GM10847 (cell line): ENCODE results near the gene RGS19.

ENCODE experiments used
- POLR2A ChIP-seq: IDR thresholded peaks from 2 replicates; pipeline ENCODE4 v1.6.1; 2011; ENCODE audit not compliant: insufficient read length; ENCODE audit errors: extremely low read depth

RGS19 gene

GRCh38 chr20:64100946-64101688 lies 21.8 kb upstream of the RGS19 start:
- no peak for TF ChIP-seq POLR2A

GRCh38 chr20:64100566-64100888 lies 21.2 kb upstream of the RGS19 start:
- TF ChIP-seq POLR2A, result no peak

GRCh38 chr20:64099880-64100565 lies 20.7 kb upstream of the RGS19 start:
- no peak for TF ChIP-seq POLR2A

- no peak for TF ChIP-seq POLR2A
Observed at GRCh38 chr20:64099086-64099786, 19.9 kb upstream of the RGS19 start.

GRCh38 chr20:64098471-64099013 lies 19.2 kb upstream of the RGS19 start:
- no peak for TF ChIP-seq POLR2A

GRCh38 chr20:64096535-64096934 lies 17.2 kb upstream of the RGS19 start:
- no peak for TF ChIP-seq POLR2A

GRCh38 chr20:64095927-64096326 lies 16.6 kb upstream of the RGS19 start:
- TF ChIP-seq POLR2A, result no peak

GRCh38 chr20:64095455-64095854 lies 16.1 kb upstream of the RGS19 start:
- TF ChIP-seq POLR2A, result no peak

- TF ChIP-seq POLR2A, result no peak
Observed at GRCh38 chr20:64093013-64093503, 13.7 kb upstream of the RGS19 start.

- no peak for TF ChIP-seq POLR2A
Observed at GRCh38 chr20:64092258-64093012, 13.1 kb upstream of the RGS19 start.

GRCh38 chr20:64091770-64092169 lies 12.5 kb upstream of the RGS19 start:
- no peak for TF ChIP-seq POLR2A

GRCh38 chr20:64091340-64091739 lies 12.0 kb upstream of the RGS19 start:
- TF ChIP-seq POLR2A, result no peak

GRCh38 chr20:64090165-64090564 lies 10.8 kb upstream of the RGS19 start:
- no peak for TF ChIP-seq POLR2A

GRCh38 chr20:64086801-64087200 lies 7.5 kb upstream of the RGS19 start:
- no peak for TF ChIP-seq POLR2A

- TF ChIP-seq POLR2A, result no peak
Observed at GRCh38 chr20:64084685-64085152, 5.4 kb upstream of the RGS19 start.
